HG02759 (cell line): ENCODE measurements around the gene SLC25A44.
"Not testable (repeated sequence)": the region's sequence is repeated elsewhere in the genome, so short reads cannot be mapped to it uniquely, and the experiment has no call there.

Experiments used
- ATAC-seq: cut with Tn5 transposase; IDR thresholded peaks from one replicate; pipeline ENCODE4 v1.9.1; 2021; ENCODE audit warnings: mild to moderate bottlenecking, moderate library complexity; ENCODE audit not compliant: unreplicated experiment

The SLC25A44 gene

GRCh38 chr1:156200044-156200443 is 6.1 kb downstream of the SLC25A44 start:
- no peak for ATAC-seq

- no peak for ATAC-seq
Observed at GRCh38 chr1:156203331-156203730, 9.4 kb downstream of the SLC25A44 start.

GRCh38 chr1:156204686-156205085 is 10.8 kb downstream of the SLC25A44 start:
- ATAC-seq = no peak

GRCh38 chr1:156211243-156211642 is 17.3 kb downstream of the SLC25A44 start:
- no peak for ATAC-seq

- ATAC-seq = no peak
Observed at GRCh38 chr1:156212130-156212529, 18.2 kb downstream of the SLC25A44 start.

- ATAC-seq = peak; percentile 88
Observed at GRCh38 chr1:156212833-156213643, 19.1 kb downstream of the SLC25A44 start, which contains the start of gene PMF1. Gene PMF1, plus strand, starts transcription at chr1:156213007. Its CDS starts 9 bp downstream, at chr1:156213016.

GRCh38 chr1:156213644-156213966 is 19.7 kb downstream of the SLC25A44 start:
- no peak for ATAC-seq

- ATAC-seq = no peak
Observed at GRCh38 chr1:156214024-156214748, 20.3 kb downstream of the SLC25A44 start.

GRCh38 chr1:156216361-156217086 is 22.6 kb downstream of the SLC25A44 start:
- ATAC-seq = not testable (repeated sequence)

- no peak for ATAC-seq
Observed at GRCh38 chr1:156217871-156218270, 24.0 kb downstream of the SLC25A44 start.

DNA sequence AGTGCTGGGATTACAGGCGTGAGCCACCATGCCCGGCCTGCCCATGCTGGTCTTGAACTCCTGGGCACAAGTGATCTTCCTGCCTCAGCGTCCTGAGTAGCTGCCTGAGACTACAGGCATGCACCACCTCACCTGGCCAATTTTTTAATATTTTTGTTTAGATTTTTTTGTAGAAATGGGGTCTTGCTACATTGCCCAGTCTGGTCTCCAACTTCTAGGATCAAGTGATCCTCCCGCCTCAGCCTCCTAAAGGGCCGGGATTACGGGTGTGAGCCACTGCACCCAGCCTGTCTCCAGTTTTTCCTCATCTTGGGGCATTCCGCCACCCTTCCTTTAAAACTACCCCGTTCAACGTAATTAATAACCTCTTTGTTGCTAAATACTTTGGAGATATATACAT is 26.3 kb downstream of the SLC25A44 start:
- no peak for ATAC-seq

DNA sequence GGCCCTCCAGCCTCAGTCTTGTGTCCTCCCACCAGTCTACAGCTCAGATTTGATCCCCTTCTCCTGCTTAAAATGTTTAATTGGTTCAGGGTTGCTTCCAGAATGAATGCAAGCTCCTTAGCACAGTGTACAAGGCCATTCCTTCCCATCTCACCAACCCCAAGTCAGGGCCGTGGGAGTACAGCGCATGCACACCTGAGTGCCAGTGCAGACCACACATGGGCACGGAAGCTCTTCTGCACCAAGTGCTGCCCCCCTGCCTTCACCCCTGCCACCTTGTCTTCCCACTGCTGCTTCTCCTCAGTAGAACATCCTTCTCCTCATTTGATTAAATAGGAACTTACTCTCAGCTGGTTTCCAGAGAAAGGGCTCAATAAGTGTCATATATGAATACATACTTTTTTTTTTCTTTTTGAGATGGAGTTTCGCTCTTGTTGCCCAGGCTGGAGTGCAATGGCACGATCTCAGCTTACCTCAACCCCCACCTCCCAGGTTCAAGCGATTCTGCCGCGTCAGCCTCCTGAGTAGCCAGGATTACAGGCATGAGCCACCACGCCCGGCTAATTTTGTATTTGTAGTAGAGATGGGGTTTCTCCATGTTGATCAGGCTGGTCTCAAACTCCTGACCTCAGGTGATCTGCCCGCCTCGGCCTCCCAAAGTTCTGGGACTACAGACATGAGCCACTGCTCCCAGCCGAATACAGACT is 28.2 kb downstream of the SLC25A44 start:
- no peak for ATAC-seq

GRCh38 chr1:156225677-156226014 is 31.7 kb downstream of the SLC25A44 start:
- ATAC-seq = no peak

GRCh38 chr1:156226116-156226538 is 32.2 kb downstream of the SLC25A44 start:
- peak; percentile 69 for ATAC-seq

DNA sequence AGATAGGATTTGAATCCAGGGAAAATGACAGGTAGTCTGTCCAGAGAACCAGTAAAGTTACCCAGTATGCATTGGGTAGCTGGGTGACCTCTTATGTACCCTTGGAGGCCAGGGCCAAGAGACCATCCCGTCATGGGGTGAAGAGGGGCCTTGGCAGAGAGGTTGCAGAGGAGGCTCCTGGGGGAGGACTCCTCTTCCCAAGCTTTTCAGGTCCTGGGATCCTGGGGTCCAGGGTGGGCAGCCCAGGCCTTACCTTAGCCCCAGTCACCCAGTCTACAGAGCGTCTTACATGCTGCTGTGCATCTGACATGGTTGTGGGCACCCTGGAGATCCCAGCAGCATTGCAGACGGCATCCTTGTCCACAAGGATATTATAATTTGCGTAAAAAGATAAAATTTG is 32.9 kb downstream of the SLC25A44 start:
- no peak for ATAC-seq

DNA sequence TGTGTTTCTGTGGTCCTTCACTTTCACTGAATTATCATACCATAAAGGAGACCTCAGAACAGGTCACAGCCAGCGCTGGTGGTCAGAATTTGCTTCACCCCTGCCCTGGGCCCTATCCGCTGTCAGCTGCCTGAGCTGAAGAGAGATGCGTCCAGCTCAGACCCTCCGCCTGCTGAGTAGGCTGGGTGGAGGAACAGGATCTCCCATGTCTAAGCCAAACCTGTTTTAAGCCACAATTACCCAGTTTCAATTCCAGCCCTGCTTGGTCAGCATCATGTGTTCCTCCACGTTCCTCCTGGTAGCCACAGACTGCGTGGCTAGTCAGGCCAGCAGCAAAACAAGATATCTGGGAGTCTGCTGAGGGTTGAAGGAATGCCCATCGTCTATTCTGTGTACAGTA is 34.6 kb downstream of the SLC25A44 start:
- ATAC-seq = no peak

- no peak for ATAC-seq
Observed at GRCh38 chr1:156229809-156230472, 36.0 kb downstream of the SLC25A44 start.

DNA sequence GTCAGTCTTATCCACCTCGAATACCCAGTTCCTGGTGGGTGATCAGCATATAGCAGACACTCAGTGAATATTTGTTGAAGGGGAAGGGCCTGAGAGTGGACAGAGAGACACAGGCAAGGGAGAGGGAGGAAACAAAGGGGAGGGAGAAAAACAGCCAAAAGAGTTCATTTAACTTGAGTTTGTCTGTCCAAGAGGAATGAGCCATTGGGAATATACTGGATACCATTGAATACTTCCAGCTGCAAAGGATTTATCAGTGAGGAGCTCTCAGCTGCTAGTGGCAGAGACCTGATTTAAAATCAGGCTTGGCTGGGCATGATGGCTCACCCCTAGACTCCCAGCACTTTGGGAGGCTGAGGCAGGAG is 36.6 kb downstream of the SLC25A44 start:
- ATAC-seq = no peak

DNA sequence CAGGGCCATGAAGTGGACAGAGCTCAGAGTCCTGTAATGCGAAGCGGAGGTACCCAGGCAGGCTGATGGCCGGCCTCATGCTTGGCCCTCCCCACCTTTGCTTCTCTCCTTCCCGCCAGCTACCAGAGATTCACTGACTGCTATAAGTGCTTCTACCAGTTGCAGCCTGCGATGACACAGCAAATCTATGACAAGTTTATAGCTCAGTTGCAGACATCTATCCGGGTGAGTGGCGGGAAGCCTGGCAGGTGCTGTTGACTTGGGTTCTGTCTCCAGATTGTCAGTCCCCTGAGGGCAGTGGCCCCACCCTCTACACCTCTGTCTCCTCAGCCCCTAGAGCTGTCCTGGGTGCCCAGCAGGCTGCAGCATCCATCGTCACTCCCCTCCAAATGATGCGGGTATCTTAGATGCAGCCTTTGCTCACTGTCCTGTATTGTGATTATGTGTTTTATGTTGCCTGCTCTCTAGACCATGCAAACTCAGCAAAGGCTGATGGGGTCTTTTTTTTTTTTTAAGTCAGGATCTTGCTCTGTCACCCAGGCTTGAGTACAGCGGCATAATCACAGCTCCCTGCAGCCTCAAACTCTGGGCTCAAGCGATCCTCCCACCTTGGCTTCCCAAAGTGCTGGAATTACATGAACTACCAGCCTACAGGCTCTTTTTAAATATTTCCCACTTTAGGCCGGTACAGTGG is 38.4 kb downstream of the SLC25A44 start:
- no peak for ATAC-seq
